Endothelial cell of umbilical vein (primary cell): Measurements from ENCODE around the gene CERS5. TPM values are rescaled to one million over a fixed set of nuclear protein-coding genes. Genes with fewer than 3 reads are reported as not detected.
A peak's percentile ranks its signal among the peaks of the same experiment; 100 is the strongest.

ENCODE experiments used
- BruUV-seq: library from RNA; stranded (reverse); fragments of 400-500 nt; replicated peaks from 2 replicates; lab custom pipeline; 2021; lab: Mats Ljungman, UMichigan
- CTCF ChIA-PET: fragments of 300-600, 350-600 bp; sonication (Branson Sonifier 250); formaldehyde crosslinking; loops from one replicate; lab custom pipeline; 2021; ENCODE audit warnings: antibody characterized with exemption, inconsistent platforms; lab: Charles Lee
- POLR2A ChIA-PET: fragments of 300-600, 350-600 bp; sonication (Branson Sonifier 250); formaldehyde crosslinking; loops from one replicate; lab custom pipeline; 2021; ENCODE audit warnings: antibody characterized with exemption, inconsistent platforms; lab: Charles Lee
- DNase-seq: peaks from one replicate; pipeline ENCODE4 v3.0.0-alpha.2; 2011; ENCODE audit warnings: low read depth, low spot score
- FAIRE-seq: peaks from 2 replicates; lab custom pipeline; 2011; peaks lifted over from hg19 to GRCh38; lab: Jason Lieb, UNC
- H2AFZ ChIP-seq: 2 replicates; pipeline ENCODE4 v1.6.0; 2012; ENCODE audit warnings: low read depth, low read length, control low read depth, inconsistent platforms
- H3K27ac ChIP-seq: 2 replicates; pipeline ENCODE4 v1.5.1; 2011; ENCODE audit warnings: low read depth, mild to moderate bottlenecking, control low read depth, low read length, moderate library complexity; ENCODE audit not compliant: insufficient read depth
- H3K27me3 ChIP-seq, 2 experiments: 2 replicates each; pipeline versions ENCODE4 v1.6.0 to v1.6.1; 2011; ENCODE audit warnings: low read length in 2 of 2, mixed read lengths in 1 of 2; ENCODE audit not compliant: control insufficient read depth in 2 of 2, insufficient read depth in 2 of 2
- H3K36me3 ChIP-seq, 2 experiments: 2 replicates in 1 of 2; 3 replicates in 1 of 2; pipeline ENCODE4 v1.5.1; 2011; ENCODE audit warnings: low read length in 2 of 2, mild to moderate bottlenecking in 1 of 2, moderate library complexity in 1 of 2; ENCODE audit not compliant: control insufficient read depth in 2 of 2, insufficient read depth in 2 of 2; ENCODE audit errors: extremely low read depth in 1 of 2
- H3K4me1 ChIP-seq: 3 replicates; pipeline ENCODE4 v1.5.1; 2011; ENCODE audit warnings: mild to moderate bottlenecking, low read length; ENCODE audit not compliant: control insufficient read depth, insufficient read depth; ENCODE audit errors: extremely low read depth
- H3K4me2 ChIP-seq: 2 replicates; pipeline ENCODE4 v1.6.1; 2011; ENCODE audit warnings: low read length, control low read depth, mixed read lengths; ENCODE audit not compliant: insufficient read depth
- H3K4me3 ChIP-seq, 3 experiments: fragments of 200-600 bp in 1 of 3; sonication (generic), shearing (Covaris generic) in 1 of 3; replicated peaks in 1 of 3; 2 replicates each; pipeline ENCODE4 v1.5.1; 2011 to 2016; ENCODE audit warnings: control low read depth in 3 of 3, low read length in 3 of 3, mild to moderate bottlenecking in 2 of 3, inconsistent platforms in 1 of 3, low read depth in 1 of 3, moderate library complexity in 1 of 3; ENCODE audit not compliant: insufficient read depth in 1 of 3
- H3K79me2 ChIP-seq: 2 replicates; pipeline ENCODE4 v1.6.0; 2012; ENCODE audit warnings: low read length, inconsistent platforms; ENCODE audit not compliant: control insufficient read depth, insufficient read depth
- H3K9ac ChIP-seq: replicated peaks from 2 replicates; pipeline ENCODE3; 2011; ENCODE audit warnings: low read length, control low read depth; ENCODE audit not compliant: insufficient read depth; ENCODE audit errors: extremely low read depth
- H3K9me1 ChIP-seq: replicated peaks from 3 replicates; pipeline ENCODE4 v1.6.0; 2011; ENCODE audit warnings: mild to moderate bottlenecking, low read length; ENCODE audit not compliant: control insufficient read depth, insufficient read depth; ENCODE audit errors: extremely low read depth
- H3K9me3 ChIP-seq: replicated peaks from 2 replicates; pipeline ENCODE4 v1.5.1; 2012; ENCODE audit warnings: low read length, inconsistent platforms; ENCODE audit not compliant: control insufficient read depth, insufficient read depth
- H4K20me1 ChIP-seq: replicated peaks from 2 replicates; pipeline ENCODE3; 2011; ENCODE audit warnings: mild to moderate bottlenecking, low read length; ENCODE audit not compliant: control insufficient read depth, insufficient read depth; ENCODE audit errors: extremely low read depth
- CTCF ChIP-seq, 2 donors: IDR thresholded peaks; 1 replicate in 1 of 2; 2 replicates in 1 of 2; pipeline ENCODE4 v1.5.1; 2011; ENCODE audit warnings: low read length in 2 of 2, mild to moderate bottlenecking in 2 of 2, moderate library complexity in 2 of 2, control low read depth in 1 of 2, inconsistent platforms in 1 of 2, low read depth in 1 of 2; ENCODE audit not compliant: insufficient read depth in 1 of 2; ENCODE audit errors: extremely low read depth in 1 of 2
- EZH2 ChIP-seq: IDR thresholded peaks from 2 replicates; pipeline ENCODE4 v1.6.1; 2012; ENCODE audit warnings: borderline replicate concordance, low read depth, mild to moderate bottlenecking, moderate library complexity, low read length, inconsistent platforms; ENCODE audit not compliant: severe bottlenecking
- FOS ChIP-seq: IDR thresholded peaks from 2 replicates; pipeline ENCODE4 v1.6.1; 2011; ENCODE audit warnings: mild to moderate bottlenecking, low read length, moderate library complexity, borderline replicate concordance; ENCODE audit not compliant: insufficient read depth
- GATA2 ChIP-seq: IDR thresholded peaks from 2 replicates; pipeline ENCODE4 v1.7.0; 2011; ENCODE audit warnings: low read depth, mild to moderate bottlenecking, moderate library complexity, mixed read lengths, low read length; ENCODE audit not compliant: insufficient read length, insufficient read depth
- JUN ChIP-seq: IDR thresholded peaks from 2 replicates; pipeline ENCODE4 v1.6.1; 2011; ENCODE audit warnings: borderline replicate concordance, low read depth; ENCODE audit not compliant: insufficient read length, insufficient read depth
- MAX ChIP-seq: IDR thresholded peaks from 2 replicates; pipeline ENCODE4 v1.6.1; 2011; ENCODE audit not compliant: insufficient read depth, insufficient read length
- MYC ChIP-seq: IDR thresholded peaks from one replicate; pipeline ENCODE4 v1.6.1; 2011; ENCODE audit warnings: mild to moderate bottlenecking, low read depth, low read length
- POLR2A ChIP-seq: IDR thresholded peaks from 2 replicates; pipeline ENCODE4 v1.6.1; 2012; ENCODE audit warnings: low read depth, mild to moderate bottlenecking, control low read depth, low read length
- POLR2AphosphoS5 ChIP-seq: IDR thresholded peaks from 2 replicates; pipeline ENCODE4 v1.6.1; 2012; ENCODE audit warnings: low read depth, mild to moderate bottlenecking, control low read depth, low read length, moderate library complexity; ENCODE audit not compliant: insufficient read depth
- dilution Hi-C: fragments of 300-500 bp; cut with MboI; formaldehyde crosslinking; loops from one replicate; pipeline ENCODE4 v1.15.0; 2019; ENCODE audit warnings: low sequenced_read_pairs; ENCODE audit not compliant: extremely low pct_ligation_motif_present
- intact Hi-C: fragments of 100-400 bp; cut with micrococcal nuclease; formaldehyde crosslinking; loops from one replicate; pipeline ENCODE4 v1.10.0; 2022
- polyA plus RNA-seq, 4 experiments: library from polyadenylated mRNA; depleted of rRNA in 3 of 4; stranded (reverse) in 3 of 4; unstranded in 1 of 4; fragments of >200 nt; gene quantifications; 2 replicates each; pipeline versions ENCODE4 v1.2.1 to v1.2.3, GENCODE V29; 2011 to 2012; ENCODE audit warnings: missing spikeins in 1 of 4
- total RNA-seq: library from RNA; stranded (reverse); gene quantifications from 2 replicates; pipeline ENCODE4 v1.2.3, GENCODE V29; 2021

Gene CERS5
- total and polyA plus RNA-seq, 2 donors (not counting 3 experiments of a cell fraction or from before 2014, with no cell fraction given): 60.4 to 108 TPM

- H4K20me1 ChIP-seq: no peaks in the 10 kb centered on the region
- BruUV-seq: TSS peak; percentile 54
- no peak for TF ChIP-seq FOS
- no peak for TF ChIP-seq CTCF (IDR thresholded peaks at IDR 0.05; ENCODE audit: extremely low read depth in 1 of 2, insufficient read depth in 1 of 2, low read depth in 1 of 2, low read length in 2 of 2)
- no peak for TF ChIP-seq EZH2
- no peak for TF ChIP-seq MYC
- no peak for TF ChIP-seq GATA2
- no peak for TF ChIP-seq JUN
- TF ChIP-seq POLR2A: no peak
- no peak for TF ChIP-seq MAX
- TF ChIP-seq POLR2AphosphoS5: no peak
- H3K4me2 ChIP-seq: peak overlapping the region; percentile 41
- ChIA-PET CTCF (interaction anchor here (0.8 to 3.3 kb wide), 13 partner anchors 8 to 129 kb away, joined by 3 to 25 read pairs (median 4); partner anchors contain the start of genes COX14 and SMARCD1), POLR2A (interaction anchor here (0.9 to 1.1 kb wide), 2 partner anchors 12 to 36 kb away, joined by 3 to 4 read pairs; no protein-coding TSS in a partner anchor)
- no peaks in the 10 kb centered on the region for H3K27me3 ChIP-seq
- dilution Hi-C loops (no loop called here), intact Hi-C loops (no loop called here)
- no peaks in the 10 kb centered on the region for H3K9me1 ChIP-seq
- H3K9me3 ChIP-seq: no peaks in the 10 kb centered on the region
- H3K4me1 ChIP-seq: peaks cover 38% of the 10 kb centered on the region
- peak overlapping the region; percentile 65 for H3K9ac ChIP-seq
- peak overlapping the region; percentile 90 for H3K27ac ChIP-seq
- DNase-seq (no peak), FAIRE-seq (no peak)
- no peaks in the 10 kb centered on the region for H3K79me2 ChIP-seq
- H3K4me3 ChIP-seq: no peak overlapping the region
- H2AFZ ChIP-seq: peak overlapping the region; percentile 8
- peaks cover 11 to 12% of the 10 kb centered on the region in 2 experiments for H3K36me3 ChIP-seq
These were observed 18.2 kb upstream of the CERS5 start for GRCh38 chr12:50185301-50185895.
